Ishikawa (cell line): Measurements from ENCODE around the gene CYP3A4.

ENCODE experiments used
- CEBPB ChIP-seq: IDR thresholded peaks from 2 replicates; pipeline ENCODE4 v1.6.1; 2012
- CREB1 ChIP-seq: IDR thresholded peaks from 2 replicates; pipeline ENCODE4 v1.6.1; 2012; ENCODE audit warnings: low read depth
- EGR1 ChIP-seq: IDR thresholded peaks from 2 replicates; pipeline ENCODE4 v1.6.1; 2012
- EP300 ChIP-seq: IDR thresholded peaks from 2 replicates; pipeline ENCODE4 v1.6.1; 2012; ENCODE audit warnings: borderline replicate concordance
- FOXM1 ChIP-seq: IDR thresholded peaks from 2 replicates; pipeline ENCODE4 v1.6.1; 2012; ENCODE audit warnings: low read depth, borderline replicate concordance
- NFIC ChIP-seq: IDR thresholded peaks from 2 replicates; pipeline ENCODE4 v1.6.1; 2012
- RAD21 ChIP-seq: IDR thresholded peaks from 2 replicates; pipeline ENCODE4 v1.6.1; 2012; ENCODE audit warnings: low read depth
- TAF1 ChIP-seq: IDR thresholded peaks from 2 replicates; pipeline ENCODE4 v1.6.1; 2012; ENCODE audit warnings: low read depth, mild to moderate bottlenecking
- YY1 ChIP-seq: IDR thresholded peaks from 2 replicates; pipeline ENCODE4 v1.6.1; 2012; ENCODE audit warnings: low read depth
- ZBTB7A ChIP-seq: IDR thresholded peaks from 2 replicates; pipeline ENCODE4 v1.6.1; 2012; ENCODE audit warnings: low read depth
- TF ChIP-seq, protein P1 (sequence below): IDR thresholded peaks from 2 replicates; pipeline ENCODE4 v1.6.1; 2012
- TF ChIP-seq, protein P2 (sequence below): IDR thresholded peaks from 2 replicates; pipeline ENCODE4 v1.6.1; 2012; ENCODE audit warnings: low read depth, mild to moderate bottlenecking
- TF ChIP-seq, protein P3 (sequence below): IDR thresholded peaks from 2 replicates; pipeline ENCODE4 v1.6.1; 2012

- no peak for TF ChIP-seq RAD21
- TF ChIP-seq, protein P1, sequence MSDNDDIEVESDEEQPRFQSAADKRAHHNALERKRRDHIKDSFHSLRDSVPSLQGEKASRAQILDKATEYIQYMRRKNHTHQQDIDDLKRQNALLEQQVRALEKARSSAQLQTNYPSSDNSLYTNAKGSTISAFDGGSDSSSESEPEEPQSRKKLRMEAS = no peak
- TF ChIP-seq FOXM1 = no peak
- TF ChIP-seq ZBTB7A = no peak
- TF ChIP-seq EP300 = no peak
- TF ChIP-seq TAF1 = no peak
- no peak for TF ChIP-seq CEBPB
- TF ChIP-seq, protein P2, sequence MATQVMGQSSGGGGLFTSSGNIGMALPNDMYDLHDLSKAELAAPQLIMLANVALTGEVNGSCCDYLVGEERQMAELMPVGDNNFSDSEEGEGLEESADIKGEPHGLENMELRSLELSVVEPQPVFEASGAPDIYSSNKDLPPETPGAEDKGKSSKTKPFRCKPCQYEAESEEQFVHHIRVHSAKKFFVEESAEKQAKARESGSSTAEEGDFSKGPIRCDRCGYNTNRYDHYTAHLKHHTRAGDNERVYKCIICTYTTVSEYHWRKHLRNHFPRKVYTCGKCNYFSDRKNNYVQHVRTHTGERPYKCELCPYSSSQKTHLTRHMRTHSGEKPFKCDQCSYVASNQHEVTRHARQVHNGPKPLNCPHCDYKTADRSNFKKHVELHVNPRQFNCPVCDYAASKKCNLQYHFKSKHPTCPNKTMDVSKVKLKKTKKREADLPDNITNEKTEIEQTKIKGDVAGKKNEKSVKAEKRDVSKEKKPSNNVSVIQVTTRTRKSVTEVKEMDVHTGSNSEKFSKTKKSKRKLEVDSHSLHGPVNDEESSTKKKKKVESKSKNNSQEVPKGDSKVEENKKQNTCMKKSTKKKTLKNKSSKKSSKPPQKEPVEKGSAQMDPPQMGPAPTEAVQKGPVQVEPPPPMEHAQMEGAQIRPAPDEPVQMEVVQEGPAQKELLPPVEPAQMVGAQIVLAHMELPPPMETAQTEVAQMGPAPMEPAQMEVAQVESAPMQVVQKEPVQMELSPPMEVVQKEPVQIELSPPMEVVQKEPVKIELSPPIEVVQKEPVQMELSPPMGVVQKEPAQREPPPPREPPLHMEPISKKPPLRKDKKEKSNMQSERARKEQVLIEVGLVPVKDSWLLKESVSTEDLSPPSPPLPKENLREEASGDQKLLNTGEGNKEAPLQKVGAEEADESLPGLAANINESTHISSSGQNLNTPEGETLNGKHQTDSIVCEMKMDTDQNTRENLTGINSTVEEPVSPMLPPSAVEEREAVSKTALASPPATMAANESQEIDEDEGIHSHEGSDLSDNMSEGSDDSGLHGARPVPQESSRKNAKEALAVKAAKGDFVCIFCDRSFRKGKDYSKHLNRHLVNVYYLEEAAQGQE = no peak
- TF ChIP-seq NFIC = no peak
- no peak for TF ChIP-seq EGR1
- TF ChIP-seq, protein P3, sequence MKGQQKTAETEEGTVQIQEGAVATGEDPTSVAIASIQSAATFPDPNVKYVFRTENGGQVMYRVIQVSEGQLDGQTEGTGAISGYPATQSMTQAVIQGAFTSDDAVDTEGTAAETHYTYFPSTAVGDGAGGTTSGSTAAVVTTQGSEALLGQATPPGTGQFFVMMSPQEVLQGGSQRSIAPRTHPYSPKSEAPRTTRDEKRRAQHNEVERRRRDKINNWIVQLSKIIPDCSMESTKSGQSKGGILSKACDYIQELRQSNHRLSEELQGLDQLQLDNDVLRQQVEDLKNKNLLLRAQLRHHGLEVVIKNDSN = no peak
- no peak for TF ChIP-seq CREB1
- TF ChIP-seq YY1 = no peak
Measured at GRCh38 chr7:99768471-99768870, 15.5 kb downstream of the CYP3A4 start.
